GM19238 (cell line): ENCODE data around the gene TMEM263.
A peak's percentile ranks its signal among the peaks of the same experiment; 100 is the strongest.
"Not testable (repeated sequence)": the region's sequence is repeated elsewhere in the genome, so short reads cannot be mapped to it uniquely, and the experiment has no call there.

Experiments used
- DNase-seq: peaks from one replicate; pipeline ENCODE4 v3.0.0; 2011; ENCODE audit warnings: low spot score; ENCODE audit not compliant: insufficient read length

Gene TMEM263

GRCh38 chr12:106955377-106956047 lies at the start of gene TMEM263:
Gene TMEM263, plus strand, starts transcription at chr12:106955907. Its CDS starts 11,210 bp downstream, at chr12:106967117.
- peak; percentile 86 for DNase-seq

GRCh38 chr12:106906715-106907114 lies 49.0 kb upstream of the TMEM263 start:
- no peak for DNase-seq

GRCh38 chr12:106907411-106907810 lies 48.3 kb upstream of the TMEM263 start:
- no peak for DNase-seq

- DNase-seq: no peak
Observed at GRCh38 chr12:106907846-106908245, 47.9 kb upstream of the TMEM263 start.

GRCh38 chr12:106908561-106908960 lies 47.1 kb upstream of the TMEM263 start:
- no peak for DNase-seq

- DNase-seq: no peak
Observed at GRCh38 chr12:106910202-106910601, 45.5 kb upstream of the TMEM263 start.

- no peak for DNase-seq
Observed at GRCh38 chr12:106911581-106911980, 44.1 kb upstream of the TMEM263 start.

GRCh38 chr12:106913456-106913855 lies 42.3 kb upstream of the TMEM263 start:
- DNase-seq: no peak

- DNase-seq: no peak
Observed at GRCh38 chr12:106914796-106915634, 40.7 kb upstream of the TMEM263 start.

- no peak for DNase-seq
Observed at GRCh38 chr12:106915635-106916026, 40.1 kb upstream of the TMEM263 start.

GRCh38 chr12:106917503-106917902 lies 38.2 kb upstream of the TMEM263 start:
- no peak for DNase-seq

- DNase-seq: no peak
Observed at GRCh38 chr12:106918746-106919145, 37.0 kb upstream of the TMEM263 start.

GRCh38 chr12:106919910-106920544 lies 35.7 kb upstream of the TMEM263 start:
- DNase-seq: no peak

GRCh38 chr12:106921976-106922375 lies 33.7 kb upstream of the TMEM263 start:
- not testable (repeated sequence) for DNase-seq

GRCh38 chr12:106923594-106923993 lies 32.1 kb upstream of the TMEM263 start:
- DNase-seq: not testable (repeated sequence)

- DNase-seq: no peak
Observed at GRCh38 chr12:106924268-106924861, 31.3 kb upstream of the TMEM263 start.

GRCh38 chr12:106926657-106927056 lies 29.1 kb upstream of the TMEM263 start:
- DNase-seq: no peak

GRCh38 chr12:106934277-106934676 lies 21.4 kb upstream of the TMEM263 start:
- DNase-seq: no peak

- DNase-seq: no peak
Observed at GRCh38 chr12:106941481-106942156, 14.1 kb upstream of the TMEM263 start.

GRCh38 chr12:106942775-106943174 lies 12.9 kb upstream of the TMEM263 start:
- DNase-seq: no peak

GRCh38 chr12:106945261-106945851 lies 10.4 kb upstream of the TMEM263 start:
- DNase-seq: no peak
